ENCODE data around the gene ST3GAL4. TPM values are rescaled to one million over a fixed set of nuclear protein-coding genes. Genes with fewer than 3 reads are reported as not detected.
A peak's percentile ranks its signal among the peaks of the same experiment; 100 is the strongest.

ST3GAL4 gene
- total and polyA plus RNA-seq, 10 of the 15 experiments (the other 5 are each of a cell fraction or from before 2014, with no cell fraction given): 3.8 to 8.1 (median 6.5) TPM; not detected in 2

DNA sequence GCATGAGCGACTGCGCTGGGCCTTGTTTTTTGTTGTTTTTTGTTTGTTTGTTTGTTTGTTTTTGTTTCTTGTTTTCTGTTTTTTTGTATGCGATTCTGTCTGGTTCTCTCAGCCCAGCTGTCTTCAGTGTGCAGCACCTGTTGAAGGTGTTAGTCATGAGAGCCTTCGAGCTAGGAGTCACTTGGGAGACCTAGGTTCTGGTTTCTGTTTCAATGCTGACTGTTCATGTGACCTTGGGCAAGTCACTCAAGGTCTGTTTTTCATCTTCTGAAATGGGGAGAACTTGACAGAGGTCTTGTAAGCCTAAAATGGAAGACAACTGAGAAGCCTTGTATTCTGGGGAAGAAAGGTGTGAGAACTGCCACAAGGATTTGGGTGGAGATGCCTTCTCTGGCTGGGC lies 49.8 kb upstream of the ST3GAL4 start (continued):
- TF ChIP-seq, protein P1, sequence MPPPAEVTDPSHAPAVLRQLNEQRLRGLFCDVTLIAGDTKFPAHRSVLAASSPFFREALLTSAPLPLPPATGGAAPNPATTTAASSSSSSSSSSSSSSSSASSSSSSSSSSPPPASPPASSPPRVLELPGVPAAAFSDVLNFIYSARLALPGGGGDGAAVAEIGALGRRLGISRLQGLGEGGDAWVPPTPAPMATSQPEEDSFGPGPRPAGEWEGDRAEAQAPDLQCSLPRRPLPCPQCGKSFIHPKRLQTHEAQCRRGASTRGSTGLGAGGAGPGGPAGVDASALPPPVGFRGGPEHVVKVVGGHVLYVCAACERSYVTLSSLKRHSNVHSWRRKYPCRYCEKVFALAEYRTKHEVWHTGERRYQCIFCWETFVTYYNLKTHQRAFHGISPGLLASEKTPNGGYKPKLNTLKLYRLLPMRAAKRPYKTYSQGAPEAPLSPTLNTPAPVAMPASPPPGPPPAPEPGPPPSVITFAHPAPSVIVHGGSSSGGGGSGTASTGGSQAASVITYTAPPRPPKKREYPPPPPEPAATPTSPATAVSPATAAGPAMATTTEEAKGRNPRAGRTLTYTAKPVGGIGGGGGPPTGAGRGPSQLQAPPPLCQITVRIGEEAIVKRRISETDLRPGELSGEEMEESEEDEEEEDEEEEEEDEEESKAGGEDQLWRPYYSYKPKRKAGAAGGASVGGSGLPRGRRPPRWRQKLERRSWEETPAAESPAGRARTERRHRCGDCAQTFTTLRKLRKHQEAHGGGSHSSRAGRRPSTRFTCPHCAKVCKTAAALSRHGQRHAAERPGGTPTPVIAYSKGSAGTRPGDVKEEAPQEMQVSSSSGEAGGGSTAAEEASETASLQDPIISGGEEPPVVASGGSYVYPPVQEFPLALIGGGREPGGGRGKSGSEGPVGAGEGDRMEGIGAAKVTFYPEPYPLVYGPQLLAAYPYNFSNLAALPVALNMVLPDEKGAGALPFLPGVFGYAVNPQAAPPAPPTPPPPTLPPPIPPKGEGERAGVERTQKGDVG (CRISPR knock-in tag; IDR thresholded peaks at IDR 0.05): no peak
- no peak for TF ChIP-seq ZZZ3 (IDR thresholded peaks at IDR 0.05; ENCODE audit: control insufficient read depth, insufficient read length, low read depth)
- TF ChIP-seq, protein P2, sequence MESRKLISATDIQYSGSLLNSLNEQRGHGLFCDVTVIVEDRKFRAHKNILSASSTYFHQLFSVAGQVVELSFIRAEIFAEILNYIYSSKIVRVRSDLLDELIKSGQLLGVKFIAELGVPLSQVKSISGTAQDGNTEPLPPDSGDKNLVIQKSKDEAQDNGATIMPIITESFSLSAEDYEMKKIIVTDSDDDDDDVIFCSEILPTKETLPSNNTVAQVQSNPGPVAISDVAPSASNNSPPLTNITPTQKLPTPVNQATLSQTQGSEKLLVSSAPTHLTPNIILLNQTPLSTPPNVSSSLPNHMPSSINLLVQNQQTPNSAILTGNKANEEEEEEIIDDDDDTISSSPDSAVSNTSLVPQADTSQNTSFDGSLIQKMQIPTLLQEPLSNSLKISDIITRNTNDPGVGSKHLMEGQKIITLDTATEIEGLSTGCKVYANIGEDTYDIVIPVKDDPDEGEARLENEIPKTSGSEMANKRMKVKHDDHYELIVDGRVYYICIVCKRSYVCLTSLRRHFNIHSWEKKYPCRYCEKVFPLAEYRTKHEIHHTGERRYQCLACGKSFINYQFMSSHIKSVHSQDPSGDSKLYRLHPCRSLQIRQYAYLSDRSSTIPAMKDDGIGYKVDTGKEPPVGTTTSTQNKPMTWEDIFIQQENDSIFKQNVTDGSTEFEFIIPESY (IDR thresholded peaks at IDR 0.05): no peak
- no peak for TF ChIP-seq GATAD2B (conservative IDR thresholded peaks at IDR 0.05; ENCODE audit: low read depth)
- TF ChIP-seq FOS (IDR thresholded peaks at IDR 0.05; ENCODE audit: borderline replicate concordance, extremely low read depth, insufficient read length): no peak
- no peak; a peak in 1 of 4 replicates for TF ChIP-seq IKZF2 (IDR thresholded peaks at IDR 0.05)
- TF ChIP-seq, protein P3, sequence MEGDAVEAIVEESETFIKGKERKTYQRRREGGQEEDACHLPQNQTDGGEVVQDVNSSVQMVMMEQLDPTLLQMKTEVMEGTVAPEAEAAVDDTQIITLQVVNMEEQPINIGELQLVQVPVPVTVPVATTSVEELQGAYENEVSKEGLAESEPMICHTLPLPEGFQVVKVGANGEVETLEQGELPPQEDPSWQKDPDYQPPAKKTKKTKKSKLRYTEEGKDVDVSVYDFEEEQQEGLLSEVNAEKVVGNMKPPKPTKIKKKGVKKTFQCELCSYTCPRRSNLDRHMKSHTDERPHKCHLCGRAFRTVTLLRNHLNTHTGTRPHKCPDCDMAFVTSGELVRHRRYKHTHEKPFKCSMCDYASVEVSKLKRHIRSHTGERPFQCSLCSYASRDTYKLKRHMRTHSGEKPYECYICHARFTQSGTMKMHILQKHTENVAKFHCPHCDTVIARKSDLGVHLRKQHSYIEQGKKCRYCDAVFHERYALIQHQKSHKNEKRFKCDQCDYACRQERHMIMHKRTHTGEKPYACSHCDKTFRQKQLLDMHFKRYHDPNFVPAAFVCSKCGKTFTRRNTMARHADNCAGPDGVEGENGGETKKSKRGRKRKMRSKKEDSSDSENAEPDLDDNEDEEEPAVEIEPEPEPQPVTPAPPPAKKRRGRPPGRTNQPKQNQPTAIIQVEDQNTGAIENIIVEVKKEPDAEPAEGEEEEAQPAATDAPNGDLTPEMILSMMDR (IDR thresholded peaks at IDR 0.05 in 2 of 3, conservative IDR thresholded peaks at IDR 0.05 in 1 of 3; ENCODE audit: control insufficient read depth in 2 of 3, extremely low read depth in 1 of 3, insufficient read depth in 1 of 3, low read depth in 3 of 3, low read length in 3 of 3): no peak
- TF ChIP-seq, protein P4, sequence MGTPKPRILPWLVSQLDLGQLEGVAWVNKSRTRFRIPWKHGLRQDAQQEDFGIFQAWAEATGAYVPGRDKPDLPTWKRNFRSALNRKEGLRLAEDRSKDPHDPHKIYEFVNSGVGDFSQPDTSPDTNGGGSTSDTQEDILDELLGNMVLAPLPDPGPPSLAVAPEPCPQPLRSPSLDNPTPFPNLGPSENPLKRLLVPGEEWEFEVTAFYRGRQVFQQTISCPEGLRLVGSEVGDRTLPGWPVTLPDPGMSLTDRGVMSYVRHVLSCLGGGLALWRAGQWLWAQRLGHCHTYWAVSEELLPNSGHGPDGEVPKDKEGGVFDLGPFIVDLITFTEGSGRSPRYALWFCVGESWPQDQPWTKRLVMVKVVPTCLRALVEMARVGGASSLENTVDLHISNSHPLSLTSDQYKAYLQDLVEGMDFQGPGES (IDR thresholded peaks at IDR 0.05): no peak
- TF ChIP-seq MEF2B (IDR thresholded peaks at IDR 0.05; ENCODE audit: partially characterized antibody, poor library complexity, severe bottlenecking): peak; percentile 54
- TF ChIP-seq RB1 (IDR thresholded peaks at IDR 0.05; ENCODE audit: borderline replicate concordance): no peak
- peak; percentile 79 for TF ChIP-seq YY1 (IDR thresholded peaks at IDR 0.05; ENCODE audit: low read depth, low read length)
- TF ChIP-seq SMC3 (IDR thresholded peaks at IDR 0.05; ENCODE audit: borderline replicate concordance, low read length): no peak
- TF ChIP-seq DPF2 (IDR thresholded peaks at IDR 0.05): 0 out of 2 replicates have a peak, but pooled peaks have one; percentile 38
- TF ChIP-seq KDM1A (IDR thresholded peaks at IDR 0.05; ENCODE audit: borderline replicate concordance): no peak
- no peak for TF ChIP-seq ZBED1 (IDR thresholded peaks at IDR 0.05; ENCODE audit: borderline replicate concordance)
- no peak for TF ChIP-seq BCL11A (IDR thresholded peaks at IDR 0.05; ENCODE audit: low read depth, low read length)
- TF ChIP-seq, protein P5, sequence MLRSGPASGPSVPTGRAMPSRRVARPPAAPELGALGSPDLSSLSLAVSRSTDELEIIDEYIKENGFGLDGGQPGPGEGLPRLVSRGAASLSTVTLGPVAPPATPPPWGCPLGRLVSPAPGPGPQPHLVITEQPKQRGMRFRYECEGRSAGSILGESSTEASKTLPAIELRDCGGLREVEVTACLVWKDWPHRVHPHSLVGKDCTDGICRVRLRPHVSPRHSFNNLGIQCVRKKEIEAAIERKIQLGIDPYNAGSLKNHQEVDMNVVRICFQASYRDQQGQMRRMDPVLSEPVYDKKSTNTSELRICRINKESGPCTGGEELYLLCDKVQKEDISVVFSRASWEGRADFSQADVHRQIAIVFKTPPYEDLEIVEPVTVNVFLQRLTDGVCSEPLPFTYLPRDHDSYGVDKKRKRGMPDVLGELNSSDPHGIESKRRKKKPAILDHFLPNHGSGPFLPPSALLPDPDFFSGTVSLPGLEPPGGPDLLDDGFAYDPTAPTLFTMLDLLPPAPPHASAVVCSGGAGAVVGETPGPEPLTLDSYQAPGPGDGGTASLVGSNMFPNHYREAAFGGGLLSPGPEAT (IDR thresholded peaks at IDR 0.05; ENCODE audit: low read depth): no peak
- no peak for TF ChIP-seq SREBF2 (IDR thresholded peaks at IDR 0.05; ENCODE audit: low read length)
- no peak for TF ChIP-seq SPI1 (IDR thresholded peaks at IDR 0.05; ENCODE audit: borderline replicate concordance, insufficient read depth, low read depth, low read length)

Data from GM12878 (cell line).